Measurements from ENCODE around the gene GNE. TPM values are rescaled to one million over a fixed set of nuclear protein-coding genes. Genes with fewer than 3 reads are reported as not detected.
"Not testable (repeated sequence)": the region's sequence is repeated elsewhere in the genome, so short reads cannot be mapped to it uniquely, and the experiment has no call there.

GNE gene
- total RNA-seq, 1 experiment from 2014 or later: 20.6 TPM

- TF ChIP-seq EZH2 (IDR thresholded peaks at IDR 0.05; ENCODE audit: borderline replicate concordance, low read depth, low read length, poor library complexity, severe bottlenecking) (no peak), CTCF (conservative IDR thresholded peaks at IDR 0.05; ENCODE audit: low read depth, low read length) (no peak)
- Histone ChIP-seq H3K27ac (ENCODE audit: low read depth, low read length, poor library complexity, severe bottlenecking) (no peak overlapping the region), H3K27me3 (replicated peaks; ENCODE audit: insufficient read depth, low read depth, low read length, poor library complexity) (no peaks in the 10 kb centered on the region), H3K4me1 (ENCODE audit: insufficient read depth, low read length, poor library complexity, severe bottlenecking) (no peaks in the 10 kb centered on the region), H3K4me3 (ENCODE audit: low read depth, low read length, poor library complexity, severe bottlenecking) (no peak overlapping the region), H3K9me3 (ENCODE audit: low read depth, low read length, poor library complexity, severe bottlenecking) (no peaks in the 10 kb centered on the region), H3K36me3 (ENCODE audit: insufficient read depth, low read length, poor library complexity, severe bottlenecking) (no peaks in the 10 kb centered on the region)
- no peak for DNase-seq (ENCODE audit: low spot score)
- ChIA-PET POLR2A (ENCODE audit: low non-redundant PET) (no interaction called here), CTCF (interaction anchor here (1.1 kb wide), 1 partner anchor 452 kb away, joined by 10 read pairs; no protein-coding TSS in a partner anchor)
- no TSS peak for BruUV-seq (replicated peaks)
- intact Hi-C loops (cut with micrococcal nuclease; ENCODE audit: unreplicated experiment): no loop called here
Observed at GRCh38 chr9:36276254-36276653, 18.0 kb upstream of the GNE start.

GRCh38 chr9:36275060-36275459, 16.8 kb upstream of the GNE start:
- no peaks in the 10 kb centered on the region for H3K27me3 ChIP-seq (replicated peaks; ENCODE audit: insufficient read depth, low read depth, low read length, poor library complexity)
- no peak for DNase-seq (ENCODE audit: low spot score)
- CTCF ChIA-PET: no interaction called here
- no TSS peak for BruUV-seq (replicated peaks)
- no peaks in the 10 kb centered on the region for H3K9me3 ChIP-seq (ENCODE audit: low read depth, low read length, poor library complexity, severe bottlenecking)
- no peaks in the 10 kb centered on the region for H3K4me1 ChIP-seq (ENCODE audit: insufficient read depth, low read length, poor library complexity, severe bottlenecking)
- TF ChIP-seq EZH2 (IDR thresholded peaks at IDR 0.05; ENCODE audit: borderline replicate concordance, low read depth, low read length, poor library complexity, severe bottlenecking): no peak
- TF ChIP-seq CTCF (conservative IDR thresholded peaks at IDR 0.05; ENCODE audit: low read depth, low read length): no peak
- POLR2A ChIA-PET (ENCODE audit: low non-redundant PET): no interaction called here
- intact Hi-C loops (cut with micrococcal nuclease; ENCODE audit: unreplicated experiment): no loop called here
- no peak overlapping the region for H3K27ac ChIP-seq (ENCODE audit: low read depth, low read length, poor library complexity, severe bottlenecking)
- no peaks in the 10 kb centered on the region for H3K36me3 ChIP-seq (ENCODE audit: insufficient read depth, low read length, poor library complexity, severe bottlenecking)
- H3K4me3 ChIP-seq (ENCODE audit: low read depth, low read length, poor library complexity, severe bottlenecking): no peak overlapping the region

GRCh38 chr9:36273354-36273753, 15.1 kb upstream of the GNE start:
- ChIA-PET POLR2A (ENCODE audit: low non-redundant PET) (interaction anchor here (0.6 kb wide), 1 partner anchor 477 kb away, joined by 6 read pairs; no protein-coding TSS in a partner anchor), CTCF (interaction anchor here (0.6 kb wide), 1 partner anchor 265 kb away, joined by 3 read pairs; no protein-coding TSS in a partner anchor)
- intact Hi-C loops (cut with micrococcal nuclease; ENCODE audit: unreplicated experiment); DNase-seq (ENCODE audit: low spot score); BruUV-seq (replicated peaks); H3K4me3 ChIP-seq (ENCODE audit: low read depth, low read length, poor library complexity, severe bottlenecking); H3K4me1 ChIP-seq (ENCODE audit: insufficient read depth, low read length, poor library complexity, severe bottlenecking); H3K36me3 ChIP-seq (ENCODE audit: insufficient read depth, low read length, poor library complexity, severe bottlenecking); H3K27ac ChIP-seq (ENCODE audit: low read depth, low read length, poor library complexity, severe bottlenecking); H3K9me3 ChIP-seq (ENCODE audit: low read depth, low read length, poor library complexity, severe bottlenecking); H3K27me3 ChIP-seq (replicated peaks; ENCODE audit: insufficient read depth, low read depth, low read length, poor library complexity): not testable (repeated sequence)

GRCh38 chr9:36268007-36268427, 9.8 kb upstream of the GNE start:
- TF ChIP-seq EZH2 (IDR thresholded peaks at IDR 0.05; ENCODE audit: borderline replicate concordance, low read depth, low read length, poor library complexity, severe bottlenecking): no peak
- no peak for TF ChIP-seq CTCF (conservative IDR thresholded peaks at IDR 0.05; ENCODE audit: low read depth, low read length)
- Histone ChIP-seq H3K27ac (ENCODE audit: low read depth, low read length, poor library complexity, severe bottlenecking) (no peak overlapping the region), H3K9me3 (ENCODE audit: low read depth, low read length, poor library complexity, severe bottlenecking) (no peaks in the 10 kb centered on the region), H3K36me3 (ENCODE audit: insufficient read depth, low read length, poor library complexity, severe bottlenecking) (no peaks in the 10 kb centered on the region), H3K4me1 (ENCODE audit: insufficient read depth, low read length, poor library complexity, severe bottlenecking) (no peaks in the 10 kb centered on the region), H3K27me3 (replicated peaks; ENCODE audit: insufficient read depth, low read depth, low read length, poor library complexity) (no peaks in the 10 kb centered on the region), H3K4me3 (ENCODE audit: low read depth, low read length, poor library complexity, severe bottlenecking) (no peak overlapping the region)
- POLR2A ChIA-PET (ENCODE audit: low non-redundant PET): no interaction called here
- CTCF ChIA-PET: no interaction called here
- intact Hi-C loops (cut with micrococcal nuclease; ENCODE audit: unreplicated experiment): loop anchor here (10.0 kb wide), 1 partner anchor 833 kb away; no protein-coding TSS in a partner anchor
- no peak for DNase-seq (ENCODE audit: low spot score)
- BruUV-seq (replicated peaks): no TSS peak

Data from A673 (cell line).